ENCODE measurements around the gene CBLC.

- no peak for TF ChIP-seq YY1 (IDR thresholded peaks at IDR 0.05; ENCODE audit: insufficient read depth, insufficient read length)
- no peak for TF ChIP-seq SUZ12 (IDR thresholded peaks at IDR 0.05; ENCODE audit: extremely low read depth, insufficient read depth, insufficient read length)
These were observed 43.2 kb downstream of the CBLC start for GRCh38 chr19:44820648-44821609.

Measured in NT2/D1 (cell line).